GM19372 (cell line): Measurements from ENCODE around the gene RASSF4.

Source experiments
- ATAC-seq: cut with Tn5 transposase; IDR thresholded peaks from one replicate; pipeline ENCODE4 v1.9.1; 2021; ENCODE audit warnings: mild to moderate bottlenecking, low read depth, moderate library complexity; ENCODE audit not compliant: unreplicated experiment

RASSF4 gene

DNA sequence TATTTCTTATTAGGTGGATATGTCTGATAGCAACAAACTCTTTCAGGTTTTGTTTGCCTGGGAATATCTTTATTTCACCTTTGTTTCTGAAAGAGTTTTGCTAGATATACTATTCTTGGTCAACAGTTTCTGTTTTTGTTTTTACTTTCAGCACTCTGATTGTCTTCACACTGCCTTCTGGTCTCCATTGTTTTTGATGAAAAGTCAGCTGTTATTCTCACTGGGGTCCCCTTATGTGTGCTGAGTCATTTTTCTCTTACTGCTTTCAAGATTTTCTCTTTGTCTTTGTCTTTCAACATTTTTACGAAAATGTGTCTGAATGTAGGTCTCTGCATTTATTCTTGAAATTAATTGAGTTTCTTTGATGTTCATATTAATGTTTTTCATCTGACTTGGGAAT, 15.2 kb upstream of the RASSF4 start:
- no peak for ATAC-seq

- ATAC-seq: peak; percentile 51
Measured at GRCh38 chr10:44946205-44946604, 13.4 kb upstream of the RASSF4 start.

DNA sequence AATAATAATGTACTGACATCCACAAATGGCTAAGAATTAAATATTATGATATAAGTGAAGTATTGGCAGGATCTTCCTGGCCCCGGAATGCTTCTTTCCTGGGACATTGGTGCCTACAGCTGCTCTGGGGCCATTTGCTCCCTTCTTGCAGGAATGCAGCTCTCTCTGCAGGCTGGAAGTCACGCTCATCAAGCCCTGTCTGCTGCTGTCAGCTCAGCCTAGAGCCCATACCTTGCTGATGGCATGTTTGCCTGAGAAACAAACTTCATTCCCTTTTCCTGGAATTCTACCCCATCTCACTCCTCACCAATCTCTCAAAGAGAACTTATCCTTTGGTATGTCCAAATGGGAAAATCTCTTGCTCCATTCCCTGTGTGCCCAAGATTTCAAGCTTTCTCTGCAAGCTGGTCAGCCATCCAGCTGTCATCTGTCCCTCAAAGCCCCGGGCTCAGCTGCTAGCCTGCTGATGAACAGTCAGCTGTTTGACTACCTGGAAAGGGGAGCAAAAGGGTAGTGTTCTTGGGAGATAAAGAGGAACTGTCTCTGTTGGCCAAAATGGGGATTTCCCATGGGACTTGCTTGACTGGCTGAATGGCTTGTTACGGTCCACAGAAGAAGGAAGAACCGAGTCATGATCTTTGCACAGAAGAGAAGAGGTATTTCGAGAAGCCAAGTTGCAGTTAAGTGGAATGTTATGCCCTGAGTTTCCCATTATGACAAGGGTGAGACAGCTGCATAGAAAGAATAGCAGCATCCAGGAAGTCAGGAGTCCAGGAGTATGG, 12.0 kb upstream of the RASSF4 start:
- peak; percentile 53 for ATAC-seq

- ATAC-seq: no peak
Measured at GRCh38 chr10:44948642-44949041, 11.0 kb upstream of the RASSF4 start.

DNA sequence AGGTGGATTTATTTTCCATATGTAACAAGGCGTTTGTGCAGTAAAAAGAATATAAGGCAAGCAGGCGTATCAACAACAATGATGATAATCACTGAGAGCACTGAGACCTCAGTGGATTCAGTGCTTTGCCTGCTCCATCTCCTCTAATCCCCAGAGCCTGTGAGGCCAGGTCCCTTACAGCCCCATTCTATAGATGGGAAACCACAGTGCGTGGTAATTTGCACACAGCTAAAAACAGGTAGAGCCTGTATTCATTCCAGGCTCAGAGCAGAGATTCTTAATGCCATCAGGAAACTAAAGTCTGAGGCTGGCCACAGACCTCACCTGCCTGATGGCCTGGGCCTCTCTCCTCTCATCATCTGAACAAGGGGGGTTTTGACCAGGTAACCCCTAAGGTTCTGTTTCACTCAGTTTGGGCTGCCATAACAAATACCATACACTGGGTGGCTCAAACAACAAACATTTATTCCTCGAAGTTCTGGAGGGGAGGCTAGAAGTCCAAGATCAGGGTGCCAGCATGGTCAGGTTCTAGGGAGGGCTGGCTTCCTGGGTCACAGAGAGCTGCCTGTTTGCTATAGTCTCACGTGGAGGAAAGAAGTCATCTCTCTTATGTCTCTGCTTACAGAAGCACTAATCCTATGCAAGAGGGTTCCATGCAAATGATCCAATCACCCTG, 10.3 kb upstream of the RASSF4 start:
- no peak for ATAC-seq

- ATAC-seq: no peak
Measured at GRCh38 chr10:44949915-44950314, 9.7 kb upstream of the RASSF4 start.

- no peak for ATAC-seq
Measured at GRCh38 chr10:44950326-44951225, 9.0 kb upstream of the RASSF4 start.

DNA sequence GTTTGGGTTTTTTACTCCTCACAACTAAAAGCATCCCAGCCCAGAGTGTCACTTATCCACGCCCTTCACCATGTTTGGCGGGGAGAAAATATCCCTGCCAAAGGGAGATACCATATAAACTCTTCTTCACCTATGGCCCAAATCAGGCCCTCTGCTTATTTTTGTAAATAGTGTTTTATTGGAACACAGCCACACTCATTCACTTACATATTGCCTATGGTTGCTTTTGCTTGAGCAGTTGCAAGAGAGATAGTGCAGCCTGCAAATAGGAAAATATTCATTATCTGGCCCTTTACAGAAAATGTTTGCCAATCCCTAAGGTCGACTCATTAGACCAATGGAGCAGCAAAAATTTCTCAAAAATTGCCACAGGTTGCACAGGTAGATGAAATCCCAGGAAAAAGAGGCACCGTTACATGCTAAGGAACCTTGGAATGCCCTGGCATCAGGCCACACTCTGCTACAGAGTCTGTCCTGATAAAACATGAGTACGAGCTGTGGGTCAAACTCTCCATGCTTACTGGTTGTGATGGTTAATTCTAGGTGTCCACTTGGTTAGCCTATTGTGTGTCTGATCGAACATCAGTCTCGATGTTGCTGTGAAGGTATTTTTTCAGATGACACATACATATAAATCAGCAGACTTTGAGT, 7.9 kb upstream of the RASSF4 start:
- ATAC-seq: no peak

GRCh38 chr10:44952779-44953231, 6.8 kb upstream of the RASSF4 start:
- no peak for ATAC-seq

- ATAC-seq: no peak
Measured at GRCh38 chr10:44954042-44954441, 5.6 kb upstream of the RASSF4 start.

- ATAC-seq: no peak
Measured at GRCh38 chr10:44954962-44955361, 4.6 kb upstream of the RASSF4 start.

GRCh38 chr10:44955413-44956070, 4.1 kb upstream of the RASSF4 start:
- ATAC-seq: no peak

DNA sequence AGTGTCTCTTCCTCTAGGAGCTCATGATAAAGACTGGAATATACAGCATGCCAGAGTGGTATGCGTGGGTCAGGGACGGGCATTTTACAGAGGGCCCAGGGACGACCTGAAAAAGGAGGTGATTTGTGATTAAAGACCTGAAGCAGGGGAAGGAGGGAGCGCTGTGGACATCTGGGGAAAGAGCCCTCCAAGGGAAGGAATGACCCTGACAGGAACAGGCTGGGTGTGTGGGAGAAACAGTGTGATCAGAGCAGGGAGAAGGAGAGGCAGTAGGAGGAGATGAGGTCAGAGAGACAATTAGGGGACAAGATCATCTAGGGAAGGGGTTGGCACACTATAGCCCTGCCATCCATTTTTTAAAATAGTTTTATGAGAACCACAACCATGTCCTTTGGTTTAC, 3.4 kb upstream of the RASSF4 start:
- ATAC-seq: no peak

- ATAC-seq: no peak
Measured at GRCh38 chr10:44956717-44957706, 2.6 kb upstream of the RASSF4 start.

DNA sequence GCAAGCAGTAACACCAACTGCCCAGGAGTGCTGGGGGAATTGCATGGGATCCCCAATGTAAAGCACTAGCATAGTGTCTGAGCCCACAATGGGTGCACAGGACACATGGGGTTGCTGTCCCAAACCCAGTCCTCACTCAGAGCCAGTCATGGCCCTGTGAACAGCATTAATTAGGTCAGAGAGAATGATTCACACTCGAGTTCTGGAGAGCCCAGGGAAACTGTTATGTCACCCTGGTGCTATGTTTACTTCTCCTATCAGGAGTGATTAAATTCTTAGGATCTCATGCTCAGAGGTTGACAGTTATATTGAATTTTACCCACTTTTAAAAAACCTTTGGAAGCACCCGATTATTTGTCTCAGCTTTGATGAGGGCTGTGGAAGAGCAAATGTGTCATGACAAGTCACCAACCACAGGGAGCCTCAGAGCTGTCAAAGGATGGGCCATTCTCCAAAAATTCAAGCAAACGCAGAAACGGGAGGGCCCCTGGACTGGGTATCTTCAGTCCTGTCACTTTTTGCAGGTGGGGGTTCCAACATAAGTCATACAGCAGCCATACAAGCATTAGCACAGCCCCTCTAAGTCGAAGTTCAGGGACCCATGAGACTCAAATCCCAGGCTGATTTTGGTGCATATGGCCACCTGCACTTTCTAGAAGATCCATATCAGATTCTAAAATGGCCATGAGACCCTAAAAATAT, 1.3 kb upstream of the RASSF4 start:
- ATAC-seq: no peak

GRCh38 chr10:44958898-44959246, 730 bp upstream of the RASSF4 start:
- no peak for ATAC-seq

DNA sequence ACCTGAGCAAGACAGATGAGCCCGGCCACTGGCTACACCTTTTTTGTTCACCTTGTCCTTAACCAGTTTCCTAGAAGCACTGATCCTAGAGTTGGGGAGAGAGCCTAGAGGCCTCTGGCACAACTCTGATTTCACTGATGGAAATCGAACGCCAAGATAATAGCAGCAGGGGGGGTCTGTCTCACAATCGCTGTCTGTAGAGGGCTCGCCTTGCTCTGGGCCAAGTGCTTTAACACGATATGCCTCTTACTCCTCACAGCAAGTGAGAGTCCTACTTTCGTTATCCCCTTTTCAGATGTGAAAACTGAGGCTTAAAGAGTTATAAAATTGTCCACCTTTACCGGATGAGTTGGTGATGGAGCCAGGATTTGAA, 472 bp downstream of the RASSF4 start:
- no peak for ATAC-seq

DNA sequence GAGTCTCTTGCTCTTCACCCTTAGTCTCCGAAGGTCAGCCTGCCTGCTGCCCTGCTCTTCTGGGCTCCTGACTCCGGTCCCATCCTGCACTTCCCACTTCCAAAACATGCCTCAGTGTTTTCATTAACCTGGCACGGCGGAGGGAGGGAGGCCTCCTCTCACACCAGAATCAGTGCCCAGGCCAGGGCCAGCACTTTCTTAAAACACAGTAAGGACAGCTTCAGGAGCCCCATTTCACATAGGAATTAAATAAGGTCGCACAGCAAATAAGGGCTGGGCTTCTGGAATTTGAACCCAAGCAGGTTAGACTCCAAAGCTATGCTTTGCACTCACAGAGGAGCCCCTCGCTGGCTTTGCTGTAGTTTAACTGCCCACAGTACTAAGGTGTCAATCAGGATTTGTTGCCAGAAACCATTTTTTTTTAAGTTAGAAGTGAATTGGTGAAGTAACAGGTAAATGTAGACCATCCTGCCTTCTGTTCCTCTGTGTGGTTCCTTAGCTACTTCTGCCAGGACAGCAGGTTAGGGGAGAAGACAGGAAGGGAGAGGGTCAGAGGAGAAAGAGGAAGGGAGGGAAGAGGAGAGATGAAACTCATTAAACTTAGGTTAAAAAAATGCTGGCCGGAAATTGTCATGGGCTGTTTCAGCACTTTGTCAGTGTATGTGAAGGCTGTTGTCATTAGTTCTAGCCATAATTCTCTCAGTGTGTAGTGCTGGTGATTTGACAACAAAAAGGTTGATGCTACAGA, 1.1 kb downstream of the RASSF4 start:
- no peak for ATAC-seq
